DMS 273 (cell line): ENCODE results near the gene TRAPPC12.
A peak's percentile ranks its signal among the peaks of the same experiment; 100 is the strongest.
"Not testable (repeated sequence)": the region's sequence is repeated elsewhere in the genome, so short reads cannot be mapped to it uniquely, and the experiment has no call there.

Source experiments
- DNase-seq: peaks from one replicate; lab custom pipeline; 2025; ENCODE audit not compliant: unreplicated experiment; lab: John Stamatoyannopoulos, UW

The TRAPPC12 gene

DNA sequence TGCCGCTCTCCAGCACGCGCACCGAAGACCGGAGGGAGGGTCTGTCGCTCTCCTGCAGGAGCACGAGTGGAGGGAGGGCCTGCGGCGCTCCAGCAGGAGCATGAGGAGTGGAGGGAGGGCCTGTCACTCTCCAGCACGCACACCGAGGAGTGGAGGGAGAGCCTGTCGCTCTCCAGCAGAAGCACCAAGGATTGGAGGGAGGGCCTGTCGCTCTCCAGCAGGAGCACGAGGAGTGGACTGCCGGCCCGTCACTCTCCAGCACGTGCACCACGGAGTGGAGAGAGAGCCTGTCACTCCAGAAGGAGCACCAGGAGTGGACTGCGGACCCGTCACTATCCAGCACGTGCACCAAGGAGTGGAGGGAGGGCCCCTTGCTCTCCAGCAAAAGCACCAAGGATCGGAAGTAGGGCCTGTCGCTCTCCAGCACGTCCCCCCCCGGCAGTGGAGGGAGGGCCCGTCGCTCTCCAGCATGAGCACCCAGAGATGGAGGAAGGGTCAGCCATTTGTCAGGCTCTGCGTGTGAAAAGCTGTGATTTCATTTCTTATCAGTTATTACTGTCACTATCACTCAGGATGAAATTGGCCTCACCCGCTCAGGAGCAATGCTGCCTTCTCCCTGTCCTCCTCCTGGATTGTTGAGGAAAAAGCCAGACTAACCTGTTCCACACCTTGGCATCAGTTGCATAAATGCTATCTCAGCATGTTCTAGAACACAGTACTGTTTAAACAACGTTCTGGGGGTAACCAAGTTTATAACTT, 103.9 kb downstream of the TRAPPC12 start:
- DNase-seq: peak; percentile 61

DNA sequence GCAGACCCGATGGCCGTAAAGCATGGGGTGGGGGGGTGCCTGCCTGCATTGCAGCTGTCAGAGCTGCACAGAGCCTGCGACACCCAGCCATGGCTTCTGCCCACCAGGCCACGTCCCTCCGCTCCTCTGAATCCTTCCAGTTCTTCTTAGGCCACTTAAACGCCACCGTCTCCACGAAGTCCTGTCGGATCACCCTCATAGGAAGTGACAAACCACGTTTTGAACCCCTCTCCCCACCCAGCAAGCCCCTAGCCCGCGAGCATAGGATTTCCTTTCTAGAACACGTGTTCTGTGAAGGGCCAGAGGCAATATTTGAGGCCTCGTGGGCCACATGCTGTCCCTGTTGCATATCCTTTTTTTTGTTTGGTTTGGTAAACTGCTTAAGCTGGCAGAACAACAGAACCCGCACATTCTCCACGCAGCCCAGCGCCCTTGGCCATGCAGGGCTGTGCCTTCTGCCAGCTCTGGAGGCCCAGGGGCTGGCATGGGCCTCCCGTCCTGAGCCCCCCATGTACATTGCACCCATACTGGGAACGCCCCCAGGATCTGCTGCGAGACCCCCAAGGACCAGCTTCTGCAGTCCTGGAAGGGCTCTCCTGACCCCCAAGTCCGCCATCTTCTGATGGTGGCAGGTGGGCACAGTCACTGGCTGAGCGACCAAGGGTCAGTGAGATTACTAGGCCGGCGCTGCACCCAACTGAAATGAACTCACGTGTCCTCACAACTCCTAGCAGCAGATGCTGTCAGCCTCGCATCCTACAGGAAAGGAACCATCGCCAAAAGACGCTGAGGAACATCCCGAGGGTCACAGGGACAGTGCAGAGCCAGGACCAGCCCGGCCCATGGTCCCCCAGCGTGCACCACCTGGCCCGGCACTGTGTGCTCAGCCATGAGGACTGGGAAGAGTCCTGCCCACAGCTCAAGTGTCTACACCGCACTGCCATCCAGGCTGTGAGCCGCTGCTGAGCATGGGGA, 104.8 kb downstream of the TRAPPC12 start:
- no peak for DNase-seq

DNA sequence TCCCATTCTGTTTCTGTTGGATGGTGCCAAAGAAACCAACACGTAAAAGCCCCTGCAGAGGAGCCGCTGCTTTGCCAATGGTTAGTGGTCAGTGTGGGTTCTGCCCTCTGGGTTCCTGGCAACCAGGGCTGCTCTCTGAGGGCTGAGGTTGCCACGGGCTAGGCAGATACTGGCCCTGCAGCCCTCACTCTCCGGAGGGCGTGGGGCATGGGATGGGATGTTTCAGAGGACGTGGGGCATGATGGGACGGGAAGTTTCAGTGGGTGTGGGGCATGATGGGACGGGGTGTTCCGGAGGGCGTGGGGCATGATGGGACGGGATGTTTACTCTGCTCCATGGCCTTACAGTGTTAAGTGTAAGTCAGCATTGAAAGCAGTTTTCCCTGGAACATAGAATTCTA, 105.7 kb downstream of the TRAPPC12 start:
- DNase-seq: no peak

DNA sequence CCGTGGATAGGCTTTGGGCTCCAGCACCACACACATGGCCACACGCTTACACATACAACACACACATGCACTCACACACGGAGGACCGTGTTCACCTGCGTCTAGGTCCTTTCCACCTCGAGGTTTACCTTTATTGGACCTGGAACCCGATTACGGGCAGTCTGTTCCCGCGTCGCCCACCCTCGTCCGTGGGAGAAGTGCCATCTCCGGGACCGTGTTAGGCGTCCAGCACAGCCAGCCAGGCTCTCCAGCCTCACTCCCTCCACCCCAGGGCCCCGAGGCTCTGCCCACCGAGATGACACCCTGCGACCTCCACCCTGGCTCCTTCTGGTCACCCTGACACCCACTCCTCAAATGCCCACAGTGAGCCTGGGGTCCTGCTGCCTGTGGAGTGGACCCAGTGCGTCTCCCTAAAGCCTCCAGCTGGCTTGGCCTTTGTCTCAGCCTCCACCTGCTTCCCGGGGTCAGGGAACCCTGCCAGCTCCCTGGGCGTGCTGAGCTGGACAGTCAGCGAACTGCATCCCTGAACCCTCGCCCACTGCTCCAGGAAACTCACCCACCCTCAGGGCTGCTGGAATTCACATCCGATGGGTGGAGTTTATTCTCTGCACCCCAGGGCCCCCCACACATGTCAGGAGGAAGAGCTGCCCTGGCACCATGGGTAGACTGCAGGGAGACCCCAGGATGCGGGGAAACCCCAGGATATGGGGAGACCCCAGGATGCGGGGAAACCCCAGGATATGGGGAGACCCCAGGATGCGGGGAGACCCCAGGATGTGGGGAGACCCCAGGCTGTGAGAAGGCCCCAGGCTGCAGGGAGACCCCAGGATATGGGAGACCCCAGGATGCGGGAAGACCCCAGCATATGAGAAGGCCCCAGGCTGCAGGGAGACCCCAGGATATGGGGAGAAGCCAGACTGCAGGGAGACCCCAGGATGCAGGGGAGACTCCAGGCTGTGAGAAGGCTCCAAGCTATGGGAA, 106.8 kb downstream of the TRAPPC12 start:
- DNase-seq: no peak

DNA sequence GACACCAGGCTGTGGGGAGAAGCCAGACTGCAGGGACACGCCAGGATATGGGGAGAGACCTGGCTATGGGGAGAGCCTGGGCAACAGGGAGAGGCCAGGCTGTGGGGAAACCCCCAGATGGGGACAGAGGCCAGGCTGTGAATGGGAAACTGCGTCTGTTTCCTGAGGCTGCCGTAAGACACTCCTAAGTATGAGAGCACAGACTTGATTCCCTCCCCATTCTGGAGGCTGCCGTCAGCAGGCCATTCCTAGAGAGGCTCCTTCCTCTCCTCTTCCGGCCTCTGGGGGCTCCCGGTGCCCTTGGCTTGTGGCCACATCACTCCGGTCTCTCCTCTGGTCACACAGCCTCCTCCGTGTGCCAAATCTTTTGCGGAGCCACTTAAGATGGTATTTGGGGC, 107.5 kb downstream of the TRAPPC12 start:
- DNase-seq: no peak

DNA sequence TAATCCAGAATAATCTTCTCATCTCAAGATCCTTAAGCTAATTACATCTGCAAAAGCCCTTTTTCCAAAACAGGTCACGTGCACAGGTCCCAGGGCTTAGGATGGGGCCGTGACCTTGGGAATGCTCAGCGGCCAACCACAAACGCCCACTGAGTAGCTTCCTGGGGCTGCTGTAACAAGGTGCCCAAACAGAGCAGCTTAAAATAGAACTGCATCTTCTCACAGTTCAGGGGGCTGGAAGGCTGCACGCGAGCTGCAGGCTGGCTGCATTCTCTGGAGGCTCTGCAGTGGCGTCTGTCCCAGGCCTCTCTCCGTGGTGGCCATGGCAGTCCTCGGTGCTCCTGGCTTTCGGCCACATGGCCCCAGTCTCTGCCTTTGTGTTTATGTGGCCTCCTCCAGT, 107.9 kb downstream of the TRAPPC12 start:
- no peak for DNase-seq

DNA sequence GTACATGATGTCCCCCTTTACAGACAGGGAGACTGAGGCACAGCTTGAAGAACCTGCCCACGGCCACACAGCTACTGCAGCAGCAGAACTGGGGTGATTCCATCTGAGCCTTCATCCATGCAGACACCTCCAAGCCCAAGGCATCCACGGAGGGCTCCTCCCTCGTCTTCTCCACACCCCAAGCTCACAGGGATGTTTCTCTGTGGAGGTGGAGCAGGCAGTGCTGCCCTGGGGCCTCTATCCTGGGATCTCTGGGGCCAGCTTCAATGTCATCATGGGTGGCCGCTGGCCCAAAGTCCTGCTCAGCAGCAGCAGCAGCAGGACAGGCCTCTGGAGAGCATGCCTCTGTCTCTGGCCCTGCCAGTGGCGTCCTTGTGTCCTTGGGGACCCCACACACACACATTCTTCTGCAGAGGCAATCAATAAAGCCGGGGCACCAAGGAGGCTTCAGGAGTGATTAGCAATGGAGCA, 108.6 kb downstream of the TRAPPC12 start:
- DNase-seq: no peak

DNA sequence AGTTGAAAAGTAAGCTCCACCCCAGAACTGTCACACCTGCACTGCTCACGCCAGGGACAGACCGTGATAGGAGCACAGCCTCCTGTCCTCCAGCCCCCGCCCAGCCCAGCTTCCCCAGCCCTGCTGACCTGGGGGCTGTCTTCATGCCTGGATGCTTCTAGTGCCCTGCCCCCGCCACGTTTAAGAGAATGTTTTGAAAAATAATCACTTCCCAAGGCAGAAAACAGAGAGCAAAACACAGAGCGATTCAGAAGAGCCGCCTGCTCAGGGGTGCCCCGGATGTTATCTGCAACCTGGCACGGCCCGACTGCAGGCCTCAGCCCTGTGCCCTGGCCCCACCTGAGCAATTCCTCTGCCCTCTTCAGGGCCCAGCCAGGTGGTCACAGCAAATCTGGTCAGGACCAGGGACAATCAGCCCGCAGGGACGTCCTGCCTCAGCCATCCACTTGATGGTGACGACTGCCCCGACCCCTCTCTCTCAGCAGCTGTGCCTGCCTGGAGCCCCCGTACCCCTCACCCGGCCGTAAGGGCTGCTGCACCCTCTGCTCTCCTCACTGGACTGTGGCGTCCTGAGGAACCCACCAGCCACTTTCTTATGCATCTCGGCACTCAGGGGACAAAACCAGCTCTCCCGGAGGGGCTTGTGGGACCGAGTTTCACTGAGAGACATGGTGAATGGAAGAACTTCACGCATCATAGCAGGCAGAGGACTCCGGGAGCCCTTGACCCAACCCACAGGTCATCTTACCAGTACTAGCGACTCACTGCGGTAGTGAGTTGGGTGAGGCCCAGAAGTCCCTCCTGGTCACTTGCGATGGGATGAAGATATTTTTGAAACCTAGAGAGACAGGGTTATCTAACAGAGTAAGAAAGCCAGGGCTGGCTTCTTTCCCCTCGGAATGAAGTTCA, 109.6 kb downstream of the TRAPPC12 start:
- no peak for DNase-seq

DNA sequence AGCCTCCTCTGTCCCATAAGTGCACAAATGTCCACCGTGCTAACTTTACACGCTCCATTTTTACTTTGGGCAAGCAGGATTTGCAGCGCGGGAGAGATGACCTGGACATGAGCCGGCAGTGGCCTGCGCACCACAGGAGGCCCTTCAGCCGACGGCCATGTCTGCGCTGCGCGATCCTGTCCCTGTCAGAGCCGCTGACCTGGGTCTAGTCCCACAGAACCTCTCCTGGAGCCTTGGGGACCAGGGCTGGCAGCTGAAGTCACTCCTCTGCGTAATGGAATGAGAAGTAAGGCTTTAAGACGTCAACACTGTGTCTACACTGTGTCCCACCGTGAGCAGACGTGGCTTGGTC, 110.2 kb downstream of the TRAPPC12 start:
- no peak for DNase-seq

DNA sequence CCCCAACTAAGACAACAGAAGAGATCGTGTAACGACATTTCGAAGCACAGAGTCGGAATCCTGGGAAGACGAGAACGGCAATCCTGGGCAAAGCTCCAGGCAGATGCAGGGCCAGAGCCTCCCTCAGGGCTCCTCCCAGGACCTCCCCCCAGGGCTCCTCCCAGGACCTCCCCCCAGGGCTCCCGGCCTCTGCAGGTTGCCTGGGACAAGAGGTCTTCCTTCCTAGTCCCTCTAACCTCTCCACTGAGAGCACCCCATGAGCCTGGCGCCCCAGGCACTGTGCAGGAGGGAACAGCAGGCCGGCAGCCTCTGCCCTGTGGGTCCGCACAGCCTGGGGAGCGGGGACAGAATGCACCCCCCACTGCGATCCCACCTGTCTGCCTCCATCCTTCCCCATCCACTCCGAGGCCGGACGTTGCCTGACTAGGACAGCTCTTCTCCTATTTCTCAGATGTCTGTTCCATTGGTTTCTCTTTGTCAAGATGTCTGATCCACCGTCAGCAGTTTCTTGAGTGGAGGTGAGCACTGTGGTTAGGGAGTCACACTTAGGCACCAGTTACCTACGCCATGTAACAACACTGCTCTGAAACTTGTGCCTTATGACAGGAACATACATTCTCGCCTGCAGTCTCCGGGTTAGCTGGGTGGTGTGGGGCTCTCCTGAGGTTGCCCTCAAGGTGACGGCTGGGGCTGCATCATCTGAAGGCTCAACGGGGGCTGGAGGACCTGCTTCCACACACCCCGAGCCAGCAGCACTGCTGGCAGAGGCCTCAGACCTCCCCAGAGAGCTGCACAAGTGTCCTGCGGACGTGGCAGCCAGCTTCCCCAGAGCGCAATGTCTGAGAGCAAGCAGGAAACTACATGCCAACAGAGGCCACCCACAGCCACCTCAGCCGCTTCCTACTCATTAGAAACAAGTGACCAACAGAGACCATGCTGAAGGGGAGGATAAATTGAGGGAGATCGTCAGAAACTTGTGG, 111.0 kb downstream of the TRAPPC12 start:
- no peak for DNase-seq

DNA sequence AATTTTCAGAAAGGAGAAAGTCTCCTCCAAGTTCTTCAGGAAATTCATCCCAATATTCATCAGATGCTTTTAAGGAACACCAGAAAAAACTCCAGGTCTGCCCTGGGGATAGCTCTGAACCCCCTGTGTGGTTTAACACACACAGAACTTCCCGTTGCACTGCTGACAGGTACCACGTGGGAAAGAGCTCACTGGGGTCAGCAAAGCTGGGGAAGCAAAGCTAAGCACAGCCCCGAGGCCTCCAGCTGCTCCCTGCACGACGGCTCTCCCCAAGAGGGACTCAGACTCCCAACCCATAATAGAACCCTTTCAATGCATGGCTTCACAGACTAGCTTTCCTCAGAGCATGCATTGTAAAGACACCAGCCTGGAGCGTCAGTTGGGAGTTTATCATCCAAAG, 111.8 kb downstream of the TRAPPC12 start:
- DNase-seq: no peak

DNA sequence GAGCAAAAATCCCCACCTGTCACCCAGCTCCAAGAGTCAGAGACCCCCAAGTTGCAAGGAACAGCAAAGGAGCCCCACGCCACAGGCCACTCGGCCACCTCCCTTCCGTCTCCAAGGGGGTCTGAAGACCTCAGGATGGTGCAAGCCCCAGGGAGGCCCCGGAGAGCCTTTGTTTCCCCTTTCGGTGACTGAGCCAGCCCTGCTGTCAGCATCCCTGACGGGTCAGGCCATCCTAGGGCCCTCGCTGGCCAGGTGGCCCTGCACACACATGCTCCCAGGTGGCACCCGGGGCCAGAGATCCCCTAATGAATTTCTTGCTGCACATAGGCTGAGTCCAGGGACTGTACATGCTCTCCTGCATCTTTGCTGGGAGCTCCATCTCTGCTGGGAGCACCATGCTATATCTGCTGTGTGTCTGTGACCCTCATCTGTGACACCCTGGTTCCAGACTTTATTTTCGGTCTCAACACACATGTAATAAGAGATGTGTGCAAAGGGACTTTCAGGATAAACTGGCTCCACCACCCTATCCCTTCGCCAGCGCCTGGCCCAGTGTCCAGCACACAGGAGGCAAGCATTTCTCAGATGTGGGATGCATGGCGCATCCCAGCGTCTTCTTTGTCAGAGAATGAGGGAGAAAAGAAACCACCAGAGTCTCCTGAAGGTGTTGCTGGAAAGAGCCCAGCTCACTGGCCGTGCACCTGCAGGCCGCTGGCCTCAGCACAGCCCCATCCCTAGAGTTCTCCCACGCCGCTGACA, 112.4 kb downstream of the TRAPPC12 start:
- DNase-seq: no peak

DNA sequence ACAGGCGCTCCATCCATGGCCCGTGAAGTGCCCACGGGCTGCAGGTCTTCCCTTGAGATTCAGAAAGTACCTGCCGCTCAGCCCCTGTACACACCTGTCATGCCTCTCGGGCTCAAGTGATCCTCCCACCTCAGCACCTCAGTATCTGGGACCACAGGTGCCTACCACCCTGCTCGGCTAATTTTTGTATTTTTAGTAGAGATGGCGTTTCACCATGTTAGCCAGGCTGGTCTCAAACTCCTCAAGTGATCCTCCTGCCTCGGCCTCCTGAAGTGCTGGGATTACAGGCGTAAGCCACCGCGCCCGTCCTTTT, 112.9 kb downstream of the TRAPPC12 start:
- DNase-seq: not testable (repeated sequence)

DNA sequence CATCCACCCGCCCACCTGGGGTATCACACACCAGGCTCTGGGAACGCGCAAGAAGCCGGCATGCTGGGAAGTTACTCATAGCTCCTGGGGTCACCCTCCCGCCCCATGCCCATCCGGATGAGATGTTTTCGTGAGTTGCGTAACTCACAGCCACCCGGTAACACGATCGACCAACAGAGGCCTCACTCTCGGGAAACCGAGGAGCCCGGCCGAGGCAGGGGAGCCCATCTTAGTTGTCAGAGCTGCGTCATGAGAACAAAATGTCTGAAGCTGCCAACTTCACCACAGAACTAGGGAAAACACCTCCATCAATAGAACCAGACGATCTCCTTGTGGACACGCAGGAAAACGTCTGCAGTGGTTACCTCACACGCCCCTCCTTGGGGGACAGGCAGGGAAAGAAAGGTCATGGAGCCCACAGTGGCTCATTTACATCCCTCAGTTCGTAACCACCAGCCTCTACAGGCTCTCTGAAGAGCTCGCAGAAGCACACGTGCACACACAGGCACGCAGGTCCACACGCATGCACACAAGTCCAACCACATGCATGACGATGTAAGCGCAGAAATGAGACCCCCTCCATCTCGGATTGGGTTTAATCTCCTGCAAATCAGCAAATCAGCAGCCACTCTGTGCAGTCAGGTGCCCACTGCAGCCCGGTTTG, 113.6 kb downstream of the TRAPPC12 start:
- DNase-seq: no peak

DNA sequence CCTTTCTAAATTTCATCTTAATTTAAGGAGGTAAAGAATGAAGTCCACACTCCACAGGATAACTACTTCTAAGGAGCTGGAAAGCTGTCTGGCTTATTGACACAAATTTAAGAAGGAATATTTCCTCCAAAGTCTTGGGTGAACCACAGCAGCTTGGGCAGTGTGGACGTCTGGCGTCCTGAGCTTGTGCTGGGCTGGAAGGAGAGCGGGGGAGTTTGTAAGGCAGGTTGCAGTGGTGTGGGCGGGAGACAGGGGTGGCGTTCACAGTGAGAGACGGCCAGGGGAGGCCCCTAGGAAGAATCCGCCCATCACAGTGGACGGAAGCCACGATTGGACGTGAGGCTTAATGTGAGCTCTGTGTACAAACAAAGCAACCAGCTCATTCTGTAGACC, 114.1 kb downstream of the TRAPPC12 start:
- peak; percentile 23 for DNase-seq

DNA sequence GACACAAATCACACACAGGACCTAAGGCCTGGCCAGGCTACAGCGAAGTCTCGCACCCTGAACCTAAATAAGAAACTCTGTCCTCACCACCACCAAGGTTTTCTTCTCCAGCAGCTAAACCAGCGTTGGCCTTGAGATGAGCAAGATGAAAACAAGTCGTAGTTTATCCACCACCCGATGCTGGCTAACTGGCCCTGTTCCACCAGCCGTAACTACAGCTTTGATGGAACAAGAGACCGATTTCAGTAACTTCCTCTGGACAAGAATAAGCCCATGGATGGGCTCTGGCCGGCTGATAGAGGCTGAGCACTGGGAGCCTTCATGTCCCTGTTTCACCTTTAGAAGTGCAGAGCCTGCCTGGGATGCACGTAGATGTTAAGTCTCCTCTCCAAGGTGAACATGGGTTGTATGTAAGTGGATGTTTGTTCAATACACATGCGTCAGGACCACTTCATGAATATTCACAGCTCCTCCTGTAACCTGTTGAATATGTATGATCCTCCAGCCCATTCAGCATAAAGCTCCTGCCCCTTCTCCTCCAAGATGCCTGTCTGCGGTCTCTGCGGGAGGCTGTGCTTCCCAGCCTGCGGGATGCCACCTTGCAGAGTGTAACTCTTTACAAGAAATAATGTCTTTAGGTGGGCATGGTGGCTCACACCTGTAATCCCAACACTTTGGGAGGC, 115.6 kb downstream of the TRAPPC12 start:
- DNase-seq: no peak

DNA sequence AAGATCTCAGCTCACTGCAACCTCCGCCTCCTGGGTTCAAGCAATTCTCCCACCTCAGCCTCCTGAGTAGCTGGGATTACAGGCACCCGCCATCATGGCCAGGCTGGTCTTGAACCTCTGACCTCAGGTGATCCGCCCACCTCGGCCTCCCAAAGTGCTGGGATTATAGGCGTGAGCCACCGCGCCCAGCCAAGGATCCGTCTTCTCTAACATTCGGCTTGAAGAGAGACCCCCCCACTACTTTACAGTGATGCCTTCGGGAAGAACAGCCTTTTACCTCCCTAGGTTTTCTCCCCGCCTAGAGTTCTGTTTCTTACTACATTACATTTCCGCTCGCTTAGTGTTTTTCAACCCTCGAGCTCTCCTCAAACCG, 117.2 kb downstream of the TRAPPC12 start:
- DNase-seq: not testable (repeated sequence)
